ENCODE measurements around the gene GYS2. TPM values are rescaled to one million over a fixed set of nuclear protein-coding genes. Genes with fewer than 3 reads are reported as not detected.

The GYS2 gene
- total and polyA plus RNA-seq, 4 donors = 0.03 to 0.10 TPM; not detected in 2

GRCh38 chr12:21638054-21638891, 33.6 kb upstream of the GYS2 start:
- peak in 1 of 3 donors; percentile 38 for DNase-seq
- H3K9ac ChIP-seq (ENCODE audit: insufficient read depth in 1 of 2, low read length in 2 of 2) = no peak overlapping the region
- peaks cover 0 to 13% (median 0%) of the 10 kb centered on the region in 5 donors for H3K4me1 ChIP-seq (ENCODE audit: control insufficient read depth in 5 of 5, insufficient read depth in 5 of 5, low read length in 5 of 5)
- peaks cover 11 to 53% (median 28%) of the 10 kb centered on the region in 4 donors for H3K36me3 ChIP-seq (ENCODE audit: control insufficient read depth in 4 of 4, insufficient read depth in 4 of 4, low read length in 4 of 4)
- 46 to 53% methylated on average over 1 of the region's 1 CpG for WGBS, 2 donors
- no peak overlapping the region for H3K4me3 ChIP-seq
- H3K27me3 ChIP-seq (ENCODE audit: control insufficient read depth in 3 of 3, insufficient read depth in 3 of 3, low read length in 2 of 3) = no peaks in the 10 kb centered on the region
- no peak for TF ChIP-seq CTCF (IDR thresholded peaks at IDR 0.05; ENCODE audit: control extremely low read depth, extremely low read depth)
- no peaks in the 10 kb centered on the region for H3K9me3 ChIP-seq (ENCODE audit: control insufficient read depth in 4 of 4, insufficient read depth in 3 of 4, low read length in 3 of 4)
- no peak for ATAC-seq (ENCODE audit: insufficient read depth, low FRiP score)
- H3K27ac ChIP-seq (ENCODE audit: low read depth in 1 of 2, low read length in 1 of 2) = no peak overlapping the region

GRCh38 chr12:21634245-21634644, 29.6 kb upstream of the GYS2 start:
- Histone ChIP-seq H3K9me3 (ENCODE audit: control insufficient read depth in 4 of 4, insufficient read depth in 3 of 4, low read length in 3 of 4) (no peaks in the 10 kb centered on the region), H3K4me3 (no peak overlapping the region), H3K36me3 (ENCODE audit: control insufficient read depth in 4 of 4, insufficient read depth in 4 of 4, low read length in 4 of 4) (peaks cover 9 to 27% (median 14%) of the 10 kb centered on the region in 4 donors), H3K27ac (ENCODE audit: low read depth in 1 of 2, low read length in 1 of 2) (no peak overlapping the region), H3K27me3 (ENCODE audit: control insufficient read depth in 3 of 3, insufficient read depth in 3 of 3, low read length in 2 of 3) (no peaks in the 10 kb centered on the region), H3K4me1 (ENCODE audit: control insufficient read depth in 5 of 5, insufficient read depth in 5 of 5, low read length in 5 of 5) (peaks cover 0 to 6% (median 0%) of the 10 kb centered on the region in 5 donors), H3K9ac (ENCODE audit: insufficient read depth in 1 of 2, low read length in 2 of 2) (no peak overlapping the region)
- no peak for DNase-seq
- TF ChIP-seq CTCF (IDR thresholded peaks at IDR 0.05; ENCODE audit: control extremely low read depth, extremely low read depth) = no peak
- 94 to 99% methylated on average over 3 of the region's 3 CpGs for WGBS, 2 donors
- ATAC-seq (ENCODE audit: insufficient read depth, low FRiP score) = no peak

GRCh38 chr12:21631367-21631766, 26.7 kb upstream of the GYS2 start:
- DNase-seq (no peak), ATAC-seq (ENCODE audit: insufficient read depth, low FRiP score) (no peak)
- Histone ChIP-seq H3K27me3 (ENCODE audit: control insufficient read depth in 3 of 3, insufficient read depth in 3 of 3, low read length in 2 of 3) (no peaks in the 10 kb centered on the region), H3K27ac (ENCODE audit: low read depth in 1 of 2, low read length in 1 of 2) (no peak overlapping the region), H3K9ac (ENCODE audit: insufficient read depth in 1 of 2, low read length in 2 of 2) (no peak overlapping the region), H3K4me1 (ENCODE audit: control insufficient read depth in 5 of 5, insufficient read depth in 5 of 5, low read length in 5 of 5) (peaks cover 0 to 2% (median 0%) of the 10 kb centered on the region in 5 donors), H3K4me3 (no peak overlapping the region), H3K36me3 (ENCODE audit: control insufficient read depth in 4 of 4, insufficient read depth in 4 of 4, low read length in 4 of 4) (peaks cover 9 to 17% (median 14%) of the 10 kb centered on the region in 4 donors), H3K9me3 (ENCODE audit: control insufficient read depth in 4 of 4, insufficient read depth in 3 of 4, low read length in 3 of 4) (peaks cover 0 to 3% (median 0%) of the 10 kb centered on the region in 4 donors)
- WGBS, 2 donors = 24 to 32% methylated on average over 2 of the region's 2 CpGs
- no peak for TF ChIP-seq CTCF (IDR thresholded peaks at IDR 0.05; ENCODE audit: control extremely low read depth, extremely low read depth)
